HG03097 (cell line): ENCODE measurements around the gene TARS2.
A peak's percentile ranks its signal among the peaks of the same experiment; 100 is the strongest.

Source experiments
- ATAC-seq: cut with Tn5 transposase; IDR thresholded peaks from one replicate; pipeline ENCODE4 v1.9.1; 2021; ENCODE audit not compliant: unreplicated experiment, low FRiP score

TARS2 gene, protein sequence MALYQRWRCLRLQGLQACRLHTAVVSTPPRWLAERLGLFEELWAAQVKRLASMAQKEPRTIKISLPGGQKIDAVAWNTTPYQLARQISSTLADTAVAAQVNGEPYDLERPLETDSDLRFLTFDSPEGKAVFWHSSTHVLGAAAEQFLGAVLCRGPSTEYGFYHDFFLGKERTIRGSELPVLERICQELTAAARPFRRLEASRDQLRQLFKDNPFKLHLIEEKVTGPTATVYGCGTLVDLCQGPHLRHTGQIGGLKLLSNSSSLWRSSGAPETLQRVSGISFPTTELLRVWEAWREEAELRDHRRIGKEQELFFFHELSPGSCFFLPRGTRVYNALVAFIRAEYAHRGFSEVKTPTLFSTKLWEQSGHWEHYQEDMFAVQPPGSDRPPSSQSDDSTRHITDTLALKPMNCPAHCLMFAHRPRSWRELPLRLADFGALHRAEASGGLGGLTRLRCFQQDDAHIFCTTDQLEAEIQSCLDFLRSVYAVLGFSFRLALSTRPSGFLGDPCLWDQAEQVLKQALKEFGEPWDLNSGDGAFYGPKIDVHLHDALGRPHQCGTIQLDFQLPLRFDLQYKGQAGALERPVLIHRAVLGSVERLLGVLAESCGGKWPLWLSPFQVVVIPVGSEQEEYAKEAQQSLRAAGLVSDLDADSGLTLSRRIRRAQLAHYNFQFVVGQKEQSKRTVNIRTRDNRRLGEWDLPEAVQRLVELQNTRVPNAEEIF

DNA sequence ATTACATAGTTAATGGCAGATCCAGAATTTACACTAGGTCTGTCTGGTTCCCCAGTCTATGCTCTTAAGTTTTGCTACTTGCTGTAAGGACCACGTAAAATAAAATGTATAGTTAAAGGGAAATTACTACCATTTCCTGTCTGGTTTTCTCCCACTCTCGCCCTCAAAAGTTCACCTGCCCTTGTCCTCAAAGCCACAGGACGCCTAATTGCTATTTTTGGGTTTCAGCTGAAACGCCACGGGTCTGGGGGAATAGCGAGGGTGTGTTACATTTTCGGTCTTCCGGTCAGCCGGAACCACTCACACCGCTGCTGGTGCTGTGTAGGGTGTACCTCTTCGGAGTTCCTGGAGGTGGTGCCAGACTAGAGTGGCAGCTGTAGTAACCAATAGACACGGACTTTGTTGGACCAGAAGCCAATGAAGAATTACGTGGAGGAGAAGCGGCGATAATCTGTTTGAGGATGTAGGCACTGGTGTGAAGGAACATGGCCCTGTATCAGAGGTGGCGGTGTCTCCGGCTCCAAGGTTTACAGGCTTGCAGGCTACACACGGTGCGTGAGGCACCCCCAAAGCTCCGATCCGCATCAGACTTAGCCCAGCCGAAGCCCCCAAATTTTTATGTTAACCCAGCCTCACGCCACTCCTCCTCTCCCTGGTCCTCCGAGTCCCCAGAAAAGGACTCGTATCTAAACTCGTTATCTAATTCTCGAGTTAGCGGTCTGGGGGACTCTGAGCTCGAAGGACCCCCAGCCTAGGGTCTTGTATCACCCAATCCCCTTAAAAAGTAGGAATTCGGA is at the start of gene TARS2:
Gene TARS2, plus strand, starts transcription at position 454 of the 797 bp plus-strand sequence. Its CDS starts 32 bp downstream, at position 486.
- peak; percentile 97 for ATAC-seq

GRCh38 chr1:150441121-150441520 is 46.1 kb upstream of the TARS2 start:
- ATAC-seq, result no peak

DNA sequence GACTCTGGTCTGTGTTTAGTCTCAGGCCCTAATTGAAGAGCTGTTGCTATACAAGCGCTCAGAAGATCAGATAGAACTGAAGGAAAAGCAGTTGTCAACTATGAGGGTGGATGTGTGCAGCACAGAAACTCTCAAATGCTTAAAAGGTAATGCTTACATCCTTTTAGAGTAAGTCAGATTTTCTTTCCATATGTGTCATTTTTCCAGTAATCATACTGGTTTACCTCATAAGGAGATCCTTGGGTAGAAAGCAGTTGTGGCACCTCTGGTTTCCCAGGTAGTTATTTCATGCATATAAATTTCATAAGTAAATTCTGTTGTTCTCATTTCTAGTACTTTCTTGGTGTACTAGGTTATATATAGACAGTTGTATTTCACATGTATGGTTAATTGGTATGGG is 43.0 kb upstream of the TARS2 start:
- ATAC-seq, result no peak

DNA sequence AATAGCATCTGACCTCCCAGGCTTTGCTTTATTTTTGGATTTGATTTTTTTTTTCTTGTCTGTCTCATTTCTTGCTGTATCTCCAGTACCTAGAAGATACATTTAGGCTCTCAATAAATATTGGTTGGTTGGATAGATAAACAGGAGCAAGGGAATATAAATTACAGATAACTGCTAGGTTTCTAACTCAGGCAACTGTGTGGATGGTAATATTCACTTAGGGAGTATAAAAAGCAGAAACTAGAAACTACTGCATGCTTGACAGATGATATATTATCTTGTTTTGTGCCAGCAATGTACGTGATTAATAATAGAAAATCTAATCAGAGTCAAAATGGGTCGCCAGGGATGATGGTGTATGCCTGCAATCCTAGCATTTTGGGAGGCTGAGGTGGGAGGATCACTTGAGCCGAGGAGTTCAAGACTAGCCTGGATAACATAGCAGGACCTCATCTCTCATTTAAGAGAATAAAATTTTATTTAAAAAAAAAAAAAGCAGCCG is 31.0 kb upstream of the TARS2 start:
- ATAC-seq, result no peak

DNA sequence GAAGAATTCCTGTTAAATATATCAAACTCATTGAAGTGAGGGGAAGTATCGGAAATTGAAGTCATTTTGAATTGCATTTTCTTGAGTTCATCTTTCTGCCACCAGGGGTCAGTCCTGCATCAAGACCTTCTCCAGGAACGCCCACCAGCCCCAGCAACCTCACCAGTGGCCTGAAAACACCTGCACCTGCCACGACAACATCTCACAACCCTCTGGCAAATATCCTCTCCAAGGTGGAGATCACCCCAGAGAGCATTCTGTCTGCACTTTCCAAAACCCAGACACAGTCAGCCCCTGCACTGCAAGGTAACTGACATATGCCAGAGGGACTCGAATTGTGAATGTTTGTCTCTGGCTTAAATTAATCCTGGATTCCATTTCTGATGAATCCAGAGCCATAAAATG is 22.8 kb upstream of the TARS2 start:
- no peak for ATAC-seq

GRCh38 chr1:150466964-150467363 is 20.3 kb upstream of the TARS2 start:
- ATAC-seq, result no peak

DNA sequence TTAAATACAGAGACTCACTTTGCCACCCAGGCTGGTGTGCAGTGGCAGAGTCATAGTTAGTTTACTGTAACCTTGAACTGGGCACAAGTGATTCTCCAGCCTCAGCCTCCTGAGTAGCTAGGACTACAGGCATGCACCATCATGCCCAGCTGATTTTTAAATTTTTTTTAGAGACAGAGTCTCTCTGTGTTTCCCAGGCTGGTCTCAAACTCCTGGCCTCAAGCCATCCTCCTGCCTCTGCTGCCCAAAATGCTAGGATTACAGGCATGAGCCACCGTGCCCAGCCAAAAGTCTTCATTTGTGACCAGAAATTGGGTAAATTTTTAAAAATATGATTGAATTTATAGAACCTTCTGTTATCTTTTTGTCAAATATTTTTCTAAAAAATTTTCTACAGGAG is 17.9 kb upstream of the TARS2 start:
- ATAC-seq, result no peak

GRCh38 chr1:150472601-150473200 is 14.5 kb upstream of the TARS2 start:
- ATAC-seq, result no peak

DNA sequence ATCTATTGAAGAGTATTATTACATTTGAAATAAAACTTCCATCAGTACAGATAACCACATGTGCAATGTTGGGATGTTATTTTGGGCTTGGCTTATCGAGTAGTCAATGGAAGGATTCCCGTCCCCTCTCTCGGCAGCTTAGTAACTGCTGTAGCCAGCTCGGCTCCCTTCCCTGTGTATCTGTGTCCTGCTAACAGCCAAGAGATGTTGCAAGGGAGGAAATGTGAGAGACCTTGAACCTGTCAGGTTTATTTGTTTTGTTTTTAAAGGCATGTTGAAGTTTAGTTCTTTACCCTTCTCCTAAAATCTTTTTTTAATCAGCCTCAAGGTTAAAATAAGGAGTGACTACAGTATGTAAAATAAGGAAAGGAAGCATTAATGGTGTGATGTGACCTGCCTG is 13.6 kb upstream of the TARS2 start:
- ATAC-seq, result no peak

- no peak for ATAC-seq
These were observed 12.3 kb upstream of the TARS2 start for GRCh38 chr1:150474869-150475268.

DNA sequence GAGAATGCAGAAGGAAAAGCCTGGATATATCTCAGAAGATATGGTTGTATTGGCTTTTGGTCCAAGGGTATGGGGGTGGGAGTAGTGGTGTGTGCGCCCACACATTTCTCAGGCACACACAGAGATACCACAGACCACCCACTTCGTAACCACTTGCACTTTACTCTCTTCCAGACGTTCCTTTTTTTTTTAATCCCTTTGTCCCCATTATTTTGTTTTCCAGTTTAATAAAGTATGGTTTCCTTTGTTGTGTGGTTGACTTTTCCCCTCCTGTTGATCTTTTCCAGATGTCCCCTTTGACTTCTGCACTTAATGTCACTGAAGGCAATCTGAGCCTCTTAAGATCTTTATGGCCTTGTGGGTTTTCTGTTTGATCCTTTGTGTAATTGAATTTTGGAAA is 10.5 kb upstream of the TARS2 start:
- no peak for ATAC-seq

DNA sequence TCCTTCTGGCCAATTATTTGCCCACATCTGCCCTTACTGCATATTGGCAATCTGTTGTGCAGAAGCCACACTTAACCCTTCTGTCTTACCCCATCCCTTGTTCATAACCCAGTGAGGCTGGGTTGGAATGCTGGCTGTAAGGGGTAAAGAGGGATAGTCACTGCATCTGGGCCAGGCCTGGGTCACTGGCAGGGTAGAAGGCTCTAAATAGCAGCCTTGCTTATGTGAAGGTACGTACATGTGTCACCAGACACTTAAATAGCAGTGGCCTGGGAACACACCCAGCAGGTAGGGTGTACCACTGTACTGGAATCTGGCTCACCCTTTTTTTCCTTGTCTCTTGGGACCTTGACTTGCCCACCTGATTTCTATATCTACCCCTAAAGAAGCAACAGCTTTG is 9.9 kb upstream of the TARS2 start:
- no peak for ATAC-seq

- no peak for ATAC-seq
These were observed 9.5 kb upstream of the TARS2 start for GRCh38 chr1:150477733-150478132.

GRCh38 chr1:150479370-150479769 is 7.8 kb upstream of the TARS2 start:
- ATAC-seq, result no peak

- no peak for ATAC-seq
These were observed 7.3 kb upstream of the TARS2 start for GRCh38 chr1:150479927-150480352.

DNA sequence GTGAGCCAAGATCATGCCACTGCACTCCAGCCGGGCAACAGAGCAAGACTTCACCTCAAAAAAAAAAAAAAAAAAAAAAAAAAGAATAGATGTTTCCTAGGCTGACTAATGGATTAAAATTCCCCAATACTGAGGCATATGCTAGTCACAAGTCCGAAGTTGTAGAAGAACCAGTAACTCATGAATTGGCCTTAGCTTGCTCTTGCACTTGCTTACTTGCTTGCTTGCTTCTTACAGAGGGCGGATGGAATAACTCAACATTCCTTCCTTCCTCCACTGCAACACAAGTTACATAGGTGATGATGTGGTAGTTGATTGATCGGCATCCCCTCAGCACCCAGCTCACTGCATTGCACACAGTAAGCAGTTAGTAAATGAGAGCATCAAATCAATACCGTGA is 2.8 kb upstream of the TARS2 start:
- ATAC-seq, result no peak

- ATAC-seq, result no peak
These were observed 2.4 kb upstream of the TARS2 start for GRCh38 chr1:150484861-150485260.

DNA sequence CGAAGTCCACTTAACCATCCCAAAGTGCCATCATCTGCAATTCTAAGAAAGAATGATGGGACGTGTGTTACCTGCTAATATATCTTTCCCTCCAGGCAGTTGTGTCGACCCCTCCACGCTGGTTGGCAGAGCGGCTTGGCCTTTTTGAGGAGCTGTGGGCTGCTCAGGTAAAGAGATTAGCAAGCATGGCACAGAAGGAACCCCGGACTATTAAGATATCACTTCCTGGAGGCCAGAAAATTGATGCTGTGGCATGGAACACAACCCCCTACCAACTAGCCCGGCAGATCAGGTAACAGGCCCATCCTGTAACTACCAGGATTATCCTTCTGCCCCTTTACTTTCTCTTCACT is 520 bp downstream of the TARS2 start:
- no peak for ATAC-seq

DNA sequence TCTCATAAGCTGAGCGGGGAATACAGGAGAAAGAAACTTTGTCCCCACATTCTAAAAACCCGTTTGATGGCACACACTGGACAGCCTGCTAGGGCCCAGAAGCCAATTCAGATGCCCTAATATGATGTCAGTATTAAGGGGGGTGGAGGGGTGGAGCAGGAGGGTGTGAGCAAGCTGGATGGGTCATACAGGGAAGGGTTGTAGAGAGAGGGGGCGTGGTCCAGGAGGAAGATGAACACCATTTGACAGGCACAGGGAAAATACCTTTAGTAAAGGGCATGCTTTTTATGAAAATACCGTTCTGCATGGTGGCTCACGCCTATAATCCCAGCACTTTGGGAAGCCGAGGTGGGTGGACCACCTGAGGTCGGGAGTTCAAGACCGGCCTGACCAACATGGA is 6.0 kb downstream of the TARS2 start:
- ATAC-seq, result no peak

DNA sequence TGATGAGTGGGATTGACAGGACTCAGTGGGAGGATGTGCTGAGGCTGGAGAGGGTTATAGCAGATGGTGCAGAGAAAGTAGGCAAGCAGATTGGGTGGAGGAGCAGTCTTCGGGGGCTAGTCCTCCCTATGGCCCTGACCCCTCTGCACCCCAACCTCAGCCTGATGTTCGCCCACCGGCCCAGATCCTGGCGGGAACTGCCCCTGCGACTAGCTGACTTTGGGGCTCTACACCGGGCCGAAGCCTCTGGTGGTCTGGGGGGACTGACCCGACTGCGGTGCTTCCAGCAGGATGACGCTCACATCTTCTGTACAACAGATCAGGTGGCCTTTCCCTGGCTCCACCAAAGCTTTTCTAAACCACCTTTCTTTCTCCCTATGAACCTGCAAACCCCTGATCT is 11.1 kb downstream of the TARS2 start:
- no peak for ATAC-seq

DNA sequence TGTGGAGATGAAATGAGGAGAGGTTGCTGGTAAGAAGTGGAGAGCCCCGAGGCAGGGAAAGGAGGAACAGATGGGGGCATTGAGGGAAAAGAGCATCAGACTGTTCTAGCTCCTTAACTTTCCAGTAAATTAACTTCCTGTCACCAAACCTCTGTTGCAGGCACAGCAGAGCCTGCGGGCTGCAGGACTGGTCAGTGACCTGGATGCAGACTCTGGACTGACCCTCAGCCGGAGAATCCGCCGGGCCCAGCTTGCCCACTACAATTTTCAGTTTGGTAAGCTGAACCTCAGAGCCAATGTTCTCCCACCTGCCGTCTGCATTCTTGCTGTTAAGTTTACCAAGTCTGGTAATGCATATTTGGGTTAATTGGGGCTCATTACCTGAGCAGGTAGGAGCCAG is 18.2 kb downstream of the TARS2 start:
- no peak for ATAC-seq
